Fibroblast of lung (primary cell): Measurements from ENCODE around the gene HSPA4. TPM values are rescaled to one million over a fixed set of nuclear protein-coding genes. Genes with fewer than 3 reads are reported as not detected.
"Not testable (repeated sequence)": the region's sequence is repeated elsewhere in the genome, so short reads cannot be mapped to it uniquely, and the experiment has no call there.

ENCODE experiments used
- DNase-seq, 2 donors: peaks; one replicate each; pipeline versions ENCODE4 v3.0.0 to v3.0.0-alpha.2; 2010; ENCODE audit warnings: low read depth in 2 of 2
- H2AFZ ChIP-seq: 2 replicates; pipeline ENCODE4 v1.5.1; 2012; ENCODE audit warnings: low read length, control low read depth, inconsistent platforms
- H3K27ac ChIP-seq: 2 replicates; pipeline ENCODE4 v1.5.1; 2011; ENCODE audit warnings: low read length, control low read depth; ENCODE audit not compliant: insufficient read depth
- H3K27me3 ChIP-seq: 2 replicates; pipeline ENCODE4 v1.5.1; 2011; ENCODE audit warnings: mild to moderate bottlenecking, low read length; ENCODE audit not compliant: control insufficient read depth, insufficient read depth
- H3K36me3 ChIP-seq: 2 replicates; pipeline ENCODE4 v1.5.1; 2011; ENCODE audit warnings: low read length; ENCODE audit not compliant: control insufficient read depth, insufficient read depth
- H3K4me1 ChIP-seq: 2 replicates; pipeline ENCODE4 v1.5.1; 2011; ENCODE audit warnings: low read length; ENCODE audit not compliant: control insufficient read depth, insufficient read depth; ENCODE audit errors: extremely low read depth
- H3K4me2 ChIP-seq: 2 replicates; pipeline ENCODE4 v1.5.1; 2011; ENCODE audit warnings: low read length, control low read depth; ENCODE audit not compliant: insufficient read depth; ENCODE audit errors: extremely low read depth
- H3K4me3 ChIP-seq, 4 experiments: fragments of 200-600 bp in 1 of 4; sonication (generic) in 1 of 4; replicated peaks in 1 of 4; 2 replicates each; pipeline ENCODE4 v1.5.1; 2011 to 2016; ENCODE audit warnings: low read length in 4 of 4, low read depth in 3 of 4, mild to moderate bottlenecking in 3 of 4, control low read depth in 2 of 4, inconsistent platforms in 1 of 4, mixed read lengths in 1 of 4; ENCODE audit not compliant: insufficient read depth in 1 of 4; ENCODE audit errors: control extremely low read depth in 1 of 4
- H3K79me2 ChIP-seq: 2 replicates; pipeline ENCODE4 v1.5.1; 2012; ENCODE audit warnings: mild to moderate bottlenecking, low read length, inconsistent platforms; ENCODE audit not compliant: control insufficient read depth, insufficient read depth
- H3K9ac ChIP-seq: 2 replicates; pipeline ENCODE4 v1.5.1; 2011; ENCODE audit warnings: mild to moderate bottlenecking, low read length, control low read depth; ENCODE audit not compliant: insufficient read depth
- H3K9me3 ChIP-seq: 2 replicates; pipeline ENCODE4 v1.5.1; 2012; ENCODE audit warnings: low read depth, low read length; ENCODE audit not compliant: control insufficient read depth, insufficient read depth
- H4K20me1 ChIP-seq: 2 replicates; pipeline ENCODE4 v1.5.1; 2011; ENCODE audit warnings: low read length; ENCODE audit not compliant: control insufficient read depth, insufficient read depth; ENCODE audit errors: extremely low read depth
- CTCF ChIP-seq, 2 donors: IDR thresholded peaks in 1 of 2; conservative IDR thresholded peaks in 1 of 2; 1 replicate in 1 of 2; 2 replicates in 1 of 2; pipeline ENCODE4 v1.5.1; 2011 to 2012; ENCODE audit warnings: low read length in 2 of 2, control low read depth in 1 of 2, inconsistent platforms in 1 of 2, low read depth in 1 of 2, mild to moderate bottlenecking in 1 of 2
- EZH2 ChIP-seq: IDR thresholded peaks from 2 replicates; pipeline ENCODE4 v1.5.1; 2012; ENCODE audit warnings: low read length, control low read depth, mild to moderate bottlenecking; ENCODE audit errors: missing control alignments
- polyA plus RNA-seq, 2 donors: library from polyadenylated mRNA; depleted of rRNA in 1 of 2; stranded (reverse) in 1 of 2; unstranded in 1 of 2; fragments of >200 nt; gene quantifications; 2 replicates each; pipeline ENCODE4 v1.2.1, GENCODE V29; 2011 to 2012; ENCODE audit warnings: missing spikeins in 1 of 2
- total RNA-seq: library from RNA; depleted of rRNA; stranded (reverse); fragments of >200 nt; gene quantifications from 2 replicates; pipeline ENCODE4 v1.2.1, GENCODE V29; 2014

The HSPA4 gene
- total and polyA plus RNA-seq, 2 donors (not counting 1 experiment from before 2014, with no cell fraction given): 89.1 to 108 TPM

GRCh38 chr5:133035224-133035623, 16.6 kb upstream of the HSPA4 start:
- Histone ChIP-seq H3K4me2 (no peak overlapping the region), H2AFZ (no peak overlapping the region), H4K20me1 (no peaks in the 10 kb centered on the region), H3K79me2 (no peaks in the 10 kb centered on the region), H3K27me3 (no peaks in the 10 kb centered on the region), H3K36me3 (no peaks in the 10 kb centered on the region), H3K9me3 (no peaks in the 10 kb centered on the region), H3K9ac (no peak overlapping the region), H3K4me3 (no peak overlapping the region), H3K4me1 (no peaks in the 10 kb centered on the region), H3K27ac (no peak overlapping the region)
- TF ChIP-seq CTCF (conservative IDR thresholded peaks at IDR 0.05 in 1 of 2, IDR thresholded peaks at IDR 0.05 in 1 of 2; ENCODE audit: low read depth in 1 of 2, low read length in 2 of 2) (no peak), EZH2 (no peak)
- no peak for DNase-seq

GRCh38 chr5:133036677-133037076, 15.1 kb upstream of the HSPA4 start:
- H2AFZ ChIP-seq, H4K20me1 ChIP-seq, H3K4me3 ChIP-seq, H3K36me3 ChIP-seq, H3K79me2 ChIP-seq, H3K4me1 ChIP-seq, H3K4me2 ChIP-seq, H3K27ac ChIP-seq, H3K9ac ChIP-seq, H3K9me3 ChIP-seq, DNase-seq, H3K27me3 ChIP-seq: not testable (repeated sequence)

GRCh38 chr5:133041157-133041784, 10.5 kb upstream of the HSPA4 start:
- H3K27ac ChIP-seq: no peak overlapping the region
- H3K36me3 ChIP-seq: no peaks in the 10 kb centered on the region
- no peak overlapping the region for H3K9ac ChIP-seq
- TF ChIP-seq EZH2 (no peak), CTCF (conservative IDR thresholded peaks at IDR 0.05 in 1 of 2, IDR thresholded peaks at IDR 0.05 in 1 of 2; ENCODE audit: low read depth in 1 of 2, low read length in 2 of 2) (no peak)
- no peaks in the 10 kb centered on the region for H3K4me1 ChIP-seq
- no peak for DNase-seq
- no peak overlapping the region for H3K4me2 ChIP-seq
- H3K27me3 ChIP-seq: no peaks in the 10 kb centered on the region
- H3K4me3 ChIP-seq: no peak overlapping the region
- H2AFZ ChIP-seq: no peak overlapping the region
- H3K79me2 ChIP-seq: no peaks in the 10 kb centered on the region
- no peaks in the 10 kb centered on the region for H3K9me3 ChIP-seq
- no peaks in the 10 kb centered on the region for H4K20me1 ChIP-seq
